Endodermal cell (in vitro differentiated cells): ENCODE measurements around the gene CHRDL2. TPM values are rescaled to one million over a fixed set of nuclear protein-coding genes. Genes with fewer than 3 reads are reported as not detected.

Experiments used
- DNase-seq: peaks from one replicate; pipeline ENCODE4 v3.0.0-alpha.2; 2017
- H3K27ac ChIP-seq: 2 replicates; pipeline ENCODE4 v1.5.1; 2013; ENCODE audit warnings: mild to moderate bottlenecking, low read depth, low read length, moderate library complexity
- H3K27me3 ChIP-seq: 2 replicates; pipeline ENCODE4 v1.6.1; 2013; ENCODE audit warnings: mild to moderate bottlenecking, low read length, moderate library complexity; ENCODE audit not compliant: insufficient read depth, control insufficient read depth, poor library complexity, severe bottlenecking
- H3K36me3 ChIP-seq: 2 replicates; pipeline ENCODE4 v1.7.0; 2013; ENCODE audit warnings: mild to moderate bottlenecking, low read length, moderate library complexity; ENCODE audit not compliant: control insufficient read depth, insufficient read depth
- H3K4me1 ChIP-seq: one replicate; pipeline ENCODE4 v1.7.0; 2013; ENCODE audit warnings: low read length; ENCODE audit not compliant: control insufficient read depth, insufficient read depth
- H3K4me3 ChIP-seq: 2 replicates; pipeline ENCODE4 v1.5.1; 2013; ENCODE audit warnings: mild to moderate bottlenecking, low read length, moderate library complexity
- H3K9ac ChIP-seq: 2 replicates; pipeline ENCODE4 v1.6.1; 2013; ENCODE audit warnings: mild to moderate bottlenecking, low read length, moderate library complexity; ENCODE audit not compliant: poor library complexity, severe bottlenecking; ENCODE audit errors: extremely low read depth
- H3K9me3 ChIP-seq: 2 replicates; pipeline ENCODE4 v1.6.1; 2013; ENCODE audit warnings: mild to moderate bottlenecking, low read length, moderate library complexity; ENCODE audit not compliant: control insufficient read depth
- H3K27ac Mint-ChIP-seq: 2 replicates; pipeline ENCODE4 v1.8.0; 2020; ENCODE audit warnings: mixed read lengths
- H3K27me3 Mint-ChIP-seq: 2 replicates; pipeline ENCODE4 v1.8.0; 2021; ENCODE audit warnings: mild to moderate bottlenecking, mixed read lengths; ENCODE audit not compliant: insufficient read depth
- H3K36me3 Mint-ChIP-seq: 2 replicates; pipeline ENCODE4 v1.8.0; 2020; ENCODE audit warnings: low read depth, mixed read lengths
- H3K4me1 Mint-ChIP-seq: 2 replicates; pipeline ENCODE4 v1.8.0; 2020; ENCODE audit warnings: mixed read lengths
- H3K4me3 Mint-ChIP-seq: 2 replicates; pipeline ENCODE4 v1.8.0; 2020; ENCODE audit warnings: mild to moderate bottlenecking, moderate library complexity, mixed read lengths
- H3K9me3 Mint-ChIP-seq: 2 replicates; pipeline ENCODE4 v1.8.0; 2020; ENCODE audit warnings: mild to moderate bottlenecking, mixed read lengths
- WGBS, 2 experiments: methylation state at CpG; one replicate each; pipeline versions ENCODE4 v1.1.5 to v1.1.7; 2013; ENCODE audit warnings: missing lambda C conversion rate in 2 of 2, mixed read lengths in 1 of 2; ENCODE audit not compliant: insufficient coverage in 1 of 2, insufficient read length in 1 of 2; 5-methylcytosine and 5-hydroxymethylcytosine counted together
- total RNA-seq, 2 donors: library from RNA; stranded (reverse); fragmentation: NEBNext Ultra II Directional in 1 of 2; extraction: Animal tissue kit (Norgen Biotek cat#: 25700) in 1 of 2; gene quantifications; 2 replicates in 1 of 2; 3 replicates in 1 of 2; pipeline ENCODE4 v1.2.1, GENCODE V29; 2021
- TF ChIP-seq, protein P1 (sequence below): fragments of 200-600 bp; sonication (generic); conservative IDR thresholded peaks from 2 replicates; pipeline ENCODE4 v1.5.0; 2021; ENCODE audit warnings: antibody characterized with exemption, mild to moderate bottlenecking

Gene CHRDL2
- total RNA-seq, 2 donors from 2014 or later: 0.44 to 1.2 TPM

GRCh38 chr11:74702383-74703007, 28.7 kb downstream of the CHRDL2 start:
- no peaks in the 10 kb centered on the region for H3K9me3 Mint-ChIP-seq
- WGBS, 2 experiments: 56 to 61% methylated on average over 15 of the region's 15 CpGs
- H3K9me3 ChIP-seq: no peaks in the 10 kb centered on the region
- TF ChIP-seq, protein P1, sequence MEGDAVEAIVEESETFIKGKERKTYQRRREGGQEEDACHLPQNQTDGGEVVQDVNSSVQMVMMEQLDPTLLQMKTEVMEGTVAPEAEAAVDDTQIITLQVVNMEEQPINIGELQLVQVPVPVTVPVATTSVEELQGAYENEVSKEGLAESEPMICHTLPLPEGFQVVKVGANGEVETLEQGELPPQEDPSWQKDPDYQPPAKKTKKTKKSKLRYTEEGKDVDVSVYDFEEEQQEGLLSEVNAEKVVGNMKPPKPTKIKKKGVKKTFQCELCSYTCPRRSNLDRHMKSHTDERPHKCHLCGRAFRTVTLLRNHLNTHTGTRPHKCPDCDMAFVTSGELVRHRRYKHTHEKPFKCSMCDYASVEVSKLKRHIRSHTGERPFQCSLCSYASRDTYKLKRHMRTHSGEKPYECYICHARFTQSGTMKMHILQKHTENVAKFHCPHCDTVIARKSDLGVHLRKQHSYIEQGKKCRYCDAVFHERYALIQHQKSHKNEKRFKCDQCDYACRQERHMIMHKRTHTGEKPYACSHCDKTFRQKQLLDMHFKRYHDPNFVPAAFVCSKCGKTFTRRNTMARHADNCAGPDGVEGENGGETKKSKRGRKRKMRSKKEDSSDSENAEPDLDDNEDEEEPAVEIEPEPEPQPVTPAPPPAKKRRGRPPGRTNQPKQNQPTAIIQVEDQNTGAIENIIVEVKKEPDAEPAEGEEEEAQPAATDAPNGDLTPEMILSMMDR: peak; percentile 94
- H3K4me3 ChIP-seq: no peak overlapping the region
- peak; percentile 93 for DNase-seq
- no peak overlapping the region for H3K4me3 Mint-ChIP-seq
- H3K27ac Mint-ChIP-seq: no peak overlapping the region
- H3K4me1 Mint-ChIP-seq: no peaks in the 10 kb centered on the region
- H3K36me3 Mint-ChIP-seq: no peaks in the 10 kb centered on the region
- no peaks in the 10 kb centered on the region for H3K27me3 ChIP-seq
- no peak overlapping the region for H3K27ac ChIP-seq
- H3K27me3 Mint-ChIP-seq: no peaks in the 10 kb centered on the region
- no peak overlapping the region for H3K9ac ChIP-seq
- H3K4me1 ChIP-seq: no peaks in the 10 kb centered on the region
- no peaks in the 10 kb centered on the region for H3K36me3 ChIP-seq

DNA sequence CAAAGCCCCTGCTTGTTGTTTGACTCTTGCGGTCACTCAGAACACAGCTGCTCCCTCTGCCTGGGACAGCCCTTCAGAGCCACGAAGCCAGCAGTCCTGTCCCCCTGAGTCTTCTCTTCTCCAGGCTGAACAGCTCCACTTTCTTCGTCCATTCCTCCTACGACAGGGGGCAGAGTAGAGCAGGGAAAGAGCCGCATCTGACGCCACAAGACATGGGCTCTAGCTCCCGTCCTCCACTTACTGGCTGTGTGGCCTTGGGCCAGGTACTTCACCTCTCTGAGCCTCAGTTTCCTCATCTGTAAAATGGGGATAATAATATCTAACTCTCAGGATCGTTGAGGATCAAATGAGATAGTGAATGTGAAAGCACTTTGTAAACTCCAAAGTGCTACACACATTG, 29.9 kb downstream of the CHRDL2 start:
- 75 to 79% methylated on average over 5 to 8 of the region's 8 CpGs for WGBS, 2 experiments
- no peak overlapping the region for H3K4me3 ChIP-seq
- Mint-ChIP-seq H3K36me3 (no peaks in the 10 kb centered on the region), H3K9me3 (no peaks in the 10 kb centered on the region), H3K27ac (no peak overlapping the region), H3K27me3 (peaks cover 3% of the 10 kb centered on the region), H3K4me1 (peaks cover 6% of the 10 kb centered on the region), H3K4me3 (no peak overlapping the region)
- H3K36me3 ChIP-seq: no peaks in the 10 kb centered on the region
- H3K9me3 ChIP-seq: no peaks in the 10 kb centered on the region
- no peak overlapping the region for H3K9ac ChIP-seq
- H3K27ac ChIP-seq: no peak overlapping the region
- H3K27me3 ChIP-seq: no peaks in the 10 kb centered on the region
- TF ChIP-seq, protein P1: peak; percentile 57
- no peaks in the 10 kb centered on the region for H3K4me1 ChIP-seq
- peak; percentile 82 for DNase-seq

DNA sequence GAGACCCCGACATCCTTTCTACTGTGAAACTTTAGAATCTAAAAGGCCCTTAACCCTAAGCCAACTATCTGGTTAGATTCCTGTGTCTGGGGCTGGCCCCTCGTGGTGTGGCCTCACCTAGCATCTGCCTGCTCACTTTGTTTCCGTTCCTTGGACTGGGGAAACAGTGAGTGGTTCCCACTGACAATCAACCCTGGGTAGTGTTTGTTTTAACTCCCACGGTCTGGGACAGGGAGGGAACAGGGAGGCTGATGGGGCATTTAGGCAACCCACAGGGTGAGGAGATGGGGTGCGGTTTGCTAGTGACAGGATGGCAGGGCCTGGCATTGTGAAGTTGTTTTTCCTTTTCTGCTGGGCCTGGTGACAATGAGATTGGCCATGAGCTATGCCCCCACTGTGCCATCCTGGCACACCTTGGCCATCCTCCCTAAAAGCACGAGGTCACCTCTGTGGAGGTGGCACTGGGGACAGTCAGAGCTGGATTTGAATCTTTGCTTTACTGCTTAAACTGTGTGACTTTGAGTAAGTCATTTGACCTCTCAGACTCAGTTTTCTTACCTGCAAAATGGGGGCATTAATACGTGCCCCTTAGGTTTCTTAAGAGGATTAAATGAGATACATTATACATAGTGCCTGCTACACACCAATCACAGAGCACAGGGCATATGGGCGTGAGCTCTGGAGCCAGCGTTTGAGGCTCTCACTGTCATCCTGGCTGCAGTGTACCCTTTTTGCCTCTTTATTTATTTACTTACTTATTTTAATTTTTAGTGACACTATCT, 31.4 kb downstream of the CHRDL2 start:
- Mint-ChIP-seq H3K27me3 (peaks cover 3% of the 10 kb centered on the region), H3K9me3 (no peaks in the 10 kb centered on the region), H3K4me3 (no peak overlapping the region), H3K27ac (no peak overlapping the region), H3K36me3 (no peaks in the 10 kb centered on the region), H3K4me1 (peaks cover 10% of the 10 kb centered on the region)
- H3K27me3 ChIP-seq: no peaks in the 10 kb centered on the region
- no peak for DNase-seq
- TF ChIP-seq, protein P1: no peak
- no peaks in the 10 kb centered on the region for H3K36me3 ChIP-seq
- H3K9ac ChIP-seq: no peak overlapping the region
- H3K9me3 ChIP-seq: no peaks in the 10 kb centered on the region
- no peak overlapping the region for H3K4me3 ChIP-seq
- 87 to 97% methylated on average over 7 to 9 of the region's 9 CpGs for WGBS, 2 experiments
- H3K27ac ChIP-seq: no peak overlapping the region
- H3K4me1 ChIP-seq: peaks cover 5% of the 10 kb centered on the region
